Occipital lobe (tissue), 2 donors: ENCODE measurements around the gene CPVL. TPM values are rescaled to one million over a fixed set of nuclear protein-coding genes. Genes with fewer than 3 reads are reported as not detected.

Experiments used
- DNase-seq: peaks from one replicate; lab custom pipeline; 2025; lab: John Stamatoyannopoulos, UW
- total RNA-seq: library from RNA; depleted of rRNA; stranded (reverse); fragments of >200 nt; gene quantifications from one replicate; pipeline ENCODE4 v1.2.3, GENCODE V29; 2014

CPVL gene
- total RNA-seq, 1 donor from 2014 or later, result 69.9 TPM

DNA sequence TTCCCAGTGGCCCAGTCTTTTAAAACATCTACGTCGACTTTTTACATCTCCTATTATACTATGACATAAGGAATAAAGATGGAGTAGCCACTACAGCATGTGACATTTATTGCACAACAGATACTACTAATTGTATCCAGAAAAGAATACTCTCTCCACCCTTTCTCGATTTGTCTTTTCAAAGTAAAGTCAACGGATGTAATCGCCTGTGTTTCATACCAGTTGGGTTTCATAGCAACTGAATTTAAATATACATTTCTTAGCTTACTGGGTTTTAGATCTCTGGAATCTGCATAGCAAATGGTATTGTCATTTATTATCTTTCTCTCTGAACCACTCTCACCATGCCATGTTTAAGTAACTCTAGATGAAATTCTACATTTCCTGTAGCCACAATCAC lies 101.8 kb downstream of the CPVL start:
- no peak for DNase-seq

DNA sequence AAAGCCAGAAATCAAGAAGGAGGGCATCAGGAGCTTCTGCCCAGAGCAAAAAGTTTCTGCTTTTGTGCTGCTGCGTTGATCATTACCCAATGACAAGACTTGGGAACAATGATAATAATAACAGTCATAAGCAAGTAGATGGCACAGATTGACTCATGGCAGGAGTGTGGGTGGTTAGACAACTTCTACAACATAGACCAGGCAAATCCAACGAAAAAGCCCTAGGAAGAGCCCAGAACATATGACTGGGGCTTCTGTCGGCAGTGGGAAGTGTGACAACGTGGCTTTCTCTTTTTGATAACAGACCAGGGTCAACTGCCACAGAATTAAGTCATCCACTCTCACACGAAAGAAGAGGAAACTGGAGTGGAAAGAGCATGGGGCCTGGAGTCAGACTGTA lies 102.8 kb downstream of the CPVL start:
- DNase-seq, result no peak

DNA sequence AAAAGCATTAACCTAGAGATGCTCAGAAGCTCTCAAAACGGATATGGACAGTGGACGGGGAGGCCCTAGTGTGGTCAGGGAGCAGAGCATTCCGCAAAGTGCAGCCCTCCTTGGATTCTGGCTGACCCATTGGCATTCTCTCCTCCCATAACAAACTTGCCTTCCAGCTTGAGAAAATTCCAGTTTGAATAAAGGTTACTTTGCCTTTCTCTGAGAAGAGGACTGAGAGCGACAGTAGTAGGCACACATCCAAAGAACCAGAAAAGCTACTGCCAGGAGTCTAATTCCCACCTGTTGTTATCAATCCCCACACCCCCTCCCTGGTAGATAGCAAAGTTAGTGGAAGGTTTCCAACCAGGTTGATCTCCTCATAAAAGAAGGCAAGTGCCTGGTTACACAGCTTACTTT lies 103.5 kb downstream of the CPVL start:
- DNase-seq, result no peak

DNA sequence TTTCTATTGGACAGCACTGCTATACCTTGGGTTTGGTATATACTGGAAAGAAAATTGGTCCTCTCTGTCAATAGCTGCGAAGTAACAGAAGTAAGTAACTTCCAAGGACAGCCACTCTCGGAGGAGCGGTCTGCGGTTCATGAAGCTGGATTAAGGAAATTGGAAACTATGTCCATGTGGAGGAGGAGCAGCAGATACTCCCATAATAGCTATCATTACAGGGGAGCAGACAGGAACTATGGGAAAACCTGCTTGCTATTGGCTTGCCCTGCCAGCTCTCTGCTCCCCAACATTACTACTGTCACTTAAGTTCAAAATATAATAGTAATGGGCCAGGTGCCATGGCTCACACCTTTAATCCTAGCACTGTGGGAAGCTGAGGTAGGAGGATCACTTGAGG lies 104.3 kb downstream of the CPVL start:
- DNase-seq, result no peak

DNA sequence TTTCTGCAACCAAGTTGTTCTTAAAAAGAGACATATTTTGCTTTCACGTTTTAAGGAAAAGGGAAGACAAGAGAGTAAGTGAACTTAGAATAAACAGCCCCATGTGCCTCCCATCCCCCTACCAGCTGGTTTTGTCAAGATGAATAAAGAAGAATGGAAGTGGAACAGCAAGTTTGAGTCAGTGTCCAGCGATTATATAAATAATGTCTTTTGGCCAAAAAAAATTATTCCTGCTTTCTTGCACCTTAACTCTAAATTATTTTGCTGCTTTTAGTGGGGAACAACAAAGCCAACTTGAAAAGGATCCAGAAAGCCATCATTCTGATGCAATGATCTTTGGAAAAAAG lies 105.8 kb downstream of the CPVL start:
- DNase-seq, result no peak

DNA sequence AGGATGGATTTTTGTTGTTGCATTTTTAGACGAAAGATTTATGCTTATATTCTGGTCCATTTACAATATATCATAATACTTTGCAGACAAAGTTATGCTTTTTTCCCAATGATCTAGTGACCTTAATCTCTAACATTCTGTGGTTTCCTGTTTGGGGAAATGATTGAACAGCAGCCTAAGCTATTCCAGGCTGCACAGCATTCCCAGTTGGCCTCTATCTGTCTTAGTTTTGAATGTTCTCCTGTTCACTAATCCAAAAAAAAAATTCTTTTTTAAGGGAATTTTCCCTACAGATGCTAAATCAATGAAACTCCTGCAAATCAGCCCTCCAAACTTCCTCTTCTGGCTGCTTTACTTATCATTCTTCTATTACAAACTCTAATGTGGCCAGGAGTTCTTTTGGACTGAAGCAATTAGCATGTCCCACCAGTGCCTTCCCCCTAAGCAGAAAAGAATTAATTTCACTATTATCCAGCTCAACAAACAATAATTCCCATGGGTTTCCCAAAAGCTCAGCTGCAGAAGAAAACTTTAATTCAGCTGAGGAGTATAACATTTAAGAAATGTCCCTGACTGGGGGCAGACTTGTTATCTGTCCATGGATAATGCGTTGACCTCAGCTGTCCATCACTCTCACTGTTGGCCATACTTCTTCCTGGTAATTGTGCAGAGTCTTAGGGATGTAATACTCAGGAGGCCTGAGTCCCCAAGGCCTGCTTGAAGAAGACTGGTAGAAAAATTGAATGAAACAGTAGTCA lies 106.3 kb downstream of the CPVL start:
- DNase-seq, result no peak

DNA sequence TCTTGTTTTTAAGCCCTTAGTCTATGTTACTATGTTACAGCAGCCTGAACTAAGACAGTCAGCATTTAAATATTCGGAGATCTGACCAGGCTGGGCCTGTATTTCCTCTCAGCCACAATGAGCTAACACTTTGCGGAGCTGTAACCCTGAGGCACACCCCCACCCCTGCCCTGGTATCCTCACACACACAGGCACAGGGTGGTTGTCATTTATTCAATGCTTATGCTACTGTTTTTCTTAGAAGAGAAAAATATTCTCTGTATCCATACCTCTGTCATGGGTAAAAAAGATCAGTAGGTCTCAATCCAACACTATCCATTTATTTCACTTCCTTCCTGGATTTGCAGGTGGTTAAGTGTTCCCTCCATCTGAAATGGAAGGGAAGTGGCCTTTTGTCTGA lies 107.9 kb downstream of the CPVL start:
- DNase-seq, result no peak

DNA sequence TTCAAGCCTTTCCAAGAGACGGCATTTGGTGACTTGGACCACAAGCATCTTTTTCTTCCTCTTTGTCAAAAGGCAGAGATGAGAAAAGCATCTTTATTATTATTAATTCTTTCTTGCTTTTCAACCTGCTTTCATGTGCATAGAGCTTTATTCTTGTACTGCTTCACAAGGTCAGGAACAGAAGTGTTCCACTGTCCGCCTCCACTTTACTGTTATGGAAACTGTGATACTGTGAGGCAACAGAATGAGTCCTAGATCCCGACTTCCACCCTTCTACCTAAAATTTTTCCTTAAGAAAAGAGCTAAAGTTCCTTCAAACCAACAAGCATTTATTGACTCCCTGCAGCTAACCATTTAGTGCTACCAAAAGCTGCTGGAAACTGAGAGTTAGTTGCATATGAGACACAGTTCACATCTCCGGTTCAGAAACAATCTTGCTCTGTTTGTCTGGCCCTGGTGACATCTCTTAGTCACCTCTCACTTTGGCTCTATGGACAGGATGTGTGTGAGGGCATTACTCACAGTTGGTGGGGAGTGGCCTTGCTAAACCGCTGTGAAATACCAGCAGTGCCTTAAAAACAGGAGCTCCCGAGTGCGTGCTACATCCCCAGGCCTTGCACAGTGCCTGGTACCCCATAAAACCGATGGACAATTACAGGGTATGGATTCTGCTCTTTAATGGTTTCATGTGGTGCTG lies 111.1 kb downstream of the CPVL start:
- DNase-seq, result no peak

DNA sequence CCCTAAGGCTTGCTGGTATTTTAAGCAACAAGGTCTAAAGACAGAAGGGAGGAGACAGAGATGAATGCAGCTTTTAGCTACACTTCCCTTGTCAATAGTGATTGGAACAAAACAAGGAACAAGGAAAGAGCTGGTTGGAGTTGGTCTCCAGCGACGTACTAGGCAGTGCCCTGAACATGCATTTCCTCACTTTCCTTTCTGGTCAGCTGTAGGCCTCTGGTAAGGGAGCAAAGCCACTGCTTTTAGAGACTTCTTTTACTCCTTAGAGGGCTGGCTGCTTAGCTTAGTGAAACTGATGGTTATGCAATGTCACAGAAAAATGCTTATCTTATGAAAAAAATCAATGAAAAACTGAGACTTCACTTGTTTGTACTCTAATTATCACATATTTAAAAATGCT lies 112.8 kb downstream of the CPVL start:
- DNase-seq, result no peak

DNA sequence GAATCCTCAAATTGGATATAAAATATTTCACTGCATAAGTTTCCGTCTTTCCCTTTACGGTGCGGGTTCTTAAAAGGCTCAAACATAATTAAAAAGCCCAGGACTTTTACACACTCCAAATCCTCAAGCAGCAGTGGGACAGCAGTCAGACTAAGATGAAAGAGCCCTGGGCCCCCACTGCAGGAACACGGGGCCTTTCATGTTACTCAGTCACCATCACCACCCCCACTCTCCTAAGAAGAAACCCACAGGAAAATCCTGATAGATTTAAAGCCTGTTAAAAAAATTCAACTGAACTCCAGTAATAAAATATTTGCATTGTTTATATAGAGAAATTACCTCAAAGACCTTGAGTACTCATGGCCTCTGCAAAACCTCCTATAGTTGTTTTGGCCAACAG lies 114.2 kb downstream of the CPVL start:
- DNase-seq, result no peak

DNA sequence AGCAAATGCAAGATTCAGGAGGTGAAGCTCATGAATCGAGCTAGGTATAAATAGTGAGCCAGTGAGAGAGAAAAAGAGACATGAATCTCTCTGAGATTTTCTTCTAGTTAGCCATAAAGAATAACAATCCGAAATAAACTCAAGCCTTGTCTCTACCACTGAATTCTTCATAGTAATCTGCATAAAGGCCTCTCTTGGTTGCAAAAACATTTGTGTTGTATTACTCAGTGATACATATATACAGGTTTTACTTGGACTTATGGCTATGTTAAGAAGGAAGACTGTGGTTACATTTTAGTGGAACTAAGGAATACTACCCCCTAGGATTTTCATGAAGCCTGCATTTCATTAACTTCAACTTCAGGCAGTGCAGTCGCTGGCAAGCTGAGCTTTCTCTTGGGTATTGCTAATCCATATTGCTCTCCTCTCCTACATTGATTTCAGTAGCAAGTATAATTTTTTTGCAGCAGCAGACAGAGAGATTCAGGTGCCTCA lies 115.5 kb downstream of the CPVL start:
- no peak for DNase-seq

DNA sequence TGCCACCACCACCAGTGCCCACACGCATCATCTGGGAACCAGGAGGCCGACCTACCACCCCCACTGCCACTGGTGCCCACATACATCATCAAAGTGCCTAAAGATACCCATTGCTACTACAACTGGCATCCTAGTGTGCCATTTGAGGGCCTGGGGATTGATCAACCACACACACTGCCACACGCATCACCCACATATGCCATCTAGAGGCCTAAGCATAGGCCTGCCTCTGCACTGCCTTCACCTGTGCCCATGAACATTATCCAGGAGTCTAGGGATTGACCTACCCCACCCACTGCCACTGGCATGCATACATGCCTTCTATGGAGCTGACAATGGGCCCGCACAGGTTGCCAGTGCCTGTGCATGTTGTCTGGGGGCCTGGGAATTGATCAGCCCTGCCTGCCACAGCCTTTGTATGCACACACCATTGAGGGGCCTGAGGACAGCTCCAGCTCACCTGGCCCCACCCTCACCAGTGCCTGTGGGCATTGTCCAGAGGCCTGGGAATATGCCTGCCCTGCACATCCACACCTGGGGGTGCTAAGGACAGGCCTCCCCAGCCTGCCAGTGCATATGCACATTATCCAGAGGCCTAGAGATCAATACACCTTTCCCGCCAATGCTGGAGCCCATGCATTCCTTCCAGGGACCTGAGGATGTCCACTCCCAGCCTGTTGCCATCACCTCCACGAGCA lies 123.9 kb downstream of the CPVL start:
- no peak for DNase-seq

DNA sequence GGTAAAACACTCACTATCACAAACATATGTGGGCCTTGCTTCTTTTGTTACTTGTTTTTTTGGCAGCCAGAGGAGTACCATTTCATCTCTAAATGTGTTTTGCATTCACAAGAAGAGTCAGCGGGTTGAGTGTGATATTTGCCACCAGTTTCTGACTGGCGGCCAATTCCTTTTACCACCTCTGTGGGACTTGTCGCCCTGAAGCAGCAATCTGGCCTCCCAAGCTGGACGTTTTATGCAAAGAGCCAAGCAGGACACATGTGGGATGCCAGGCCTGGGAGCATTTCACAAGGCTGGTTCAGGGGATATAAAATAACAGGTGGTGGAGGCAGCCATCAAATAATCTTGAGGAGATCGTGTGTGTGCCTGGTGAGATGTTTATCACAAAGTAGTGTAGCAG lies 126.4 kb downstream of the CPVL start:
- DNase-seq, result peak; percentile 44

DNA sequence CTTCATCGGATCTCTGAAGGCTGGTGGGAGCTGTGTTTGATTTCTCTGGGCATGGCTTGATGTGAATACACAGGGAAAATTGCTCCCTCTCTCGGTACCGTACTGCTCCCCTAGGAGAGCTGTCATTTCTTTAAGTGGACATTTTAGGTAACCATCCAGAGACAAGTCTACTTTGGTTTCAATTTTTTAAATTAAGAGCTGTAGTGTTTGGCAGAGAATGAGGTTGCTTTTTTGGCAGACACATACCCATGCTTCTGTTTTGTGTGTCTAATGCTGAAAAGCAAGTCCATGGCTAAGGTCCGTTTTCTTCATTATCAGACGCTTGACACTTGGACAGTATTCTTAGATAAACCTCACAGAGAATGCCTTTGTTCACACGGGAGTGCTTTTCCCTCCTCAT lies 127.0 kb downstream of the CPVL start:
- no peak for DNase-seq

DNA sequence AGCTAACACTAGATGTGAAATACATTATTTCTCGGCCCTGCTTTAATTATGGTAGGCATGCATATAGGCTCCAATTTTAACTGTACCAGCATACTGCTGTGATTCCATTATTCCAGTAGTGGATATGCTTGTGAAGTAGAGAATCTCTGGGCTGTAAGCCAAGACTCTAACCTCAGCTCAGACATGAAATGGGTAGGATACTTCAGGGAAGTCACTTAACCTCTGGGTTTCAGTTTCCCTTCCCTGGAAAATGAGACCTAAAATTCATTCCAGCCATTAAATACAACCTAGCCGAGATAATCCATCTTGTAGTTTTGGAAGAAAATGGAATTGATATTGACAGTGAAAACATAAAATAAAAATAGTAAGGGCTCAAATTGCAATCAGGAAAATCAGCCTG lies 128.6 kb downstream of the CPVL start:
- no peak for DNase-seq

DNA sequence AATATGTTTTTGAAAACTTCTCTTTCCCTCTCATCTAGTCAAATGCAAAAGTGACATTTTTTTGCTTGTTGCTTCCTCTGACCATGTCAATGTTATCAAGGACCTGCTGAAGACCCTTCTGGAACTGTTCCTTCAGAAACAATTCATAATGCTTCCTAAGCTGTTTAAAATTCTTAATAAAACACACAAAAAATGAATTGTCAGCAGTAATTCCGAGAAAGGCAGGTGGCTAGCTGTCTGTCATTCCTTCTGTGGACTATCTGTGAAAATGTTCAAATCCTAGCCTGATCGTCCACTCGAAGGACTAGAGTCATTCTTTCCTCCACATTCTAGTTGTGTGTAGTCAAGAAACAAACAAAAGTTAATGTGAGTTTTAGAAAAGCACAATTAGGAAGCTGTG lies 131.6 kb downstream of the CPVL start:
- no peak for DNase-seq

DNA sequence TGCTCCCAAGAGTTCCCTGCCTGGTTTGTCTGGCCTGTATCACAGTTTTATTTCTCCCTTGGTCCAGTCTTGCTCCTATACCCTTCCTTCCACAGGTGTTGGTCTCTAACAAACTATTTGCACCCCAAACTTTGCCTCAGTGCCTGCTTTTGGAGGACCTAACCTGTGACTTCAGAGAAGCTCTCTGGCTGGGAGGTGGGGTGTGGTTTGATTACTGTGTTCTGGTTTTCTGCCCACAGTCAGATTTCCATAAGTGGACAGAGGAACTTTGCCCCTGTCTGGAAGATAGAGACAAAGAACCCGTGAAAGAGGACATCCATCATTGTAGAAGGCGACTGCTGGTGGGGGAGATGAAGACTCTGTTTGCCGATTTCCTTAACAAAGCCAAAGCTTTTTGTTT lies 132.4 kb downstream of the CPVL start:
- no peak for DNase-seq

DNA sequence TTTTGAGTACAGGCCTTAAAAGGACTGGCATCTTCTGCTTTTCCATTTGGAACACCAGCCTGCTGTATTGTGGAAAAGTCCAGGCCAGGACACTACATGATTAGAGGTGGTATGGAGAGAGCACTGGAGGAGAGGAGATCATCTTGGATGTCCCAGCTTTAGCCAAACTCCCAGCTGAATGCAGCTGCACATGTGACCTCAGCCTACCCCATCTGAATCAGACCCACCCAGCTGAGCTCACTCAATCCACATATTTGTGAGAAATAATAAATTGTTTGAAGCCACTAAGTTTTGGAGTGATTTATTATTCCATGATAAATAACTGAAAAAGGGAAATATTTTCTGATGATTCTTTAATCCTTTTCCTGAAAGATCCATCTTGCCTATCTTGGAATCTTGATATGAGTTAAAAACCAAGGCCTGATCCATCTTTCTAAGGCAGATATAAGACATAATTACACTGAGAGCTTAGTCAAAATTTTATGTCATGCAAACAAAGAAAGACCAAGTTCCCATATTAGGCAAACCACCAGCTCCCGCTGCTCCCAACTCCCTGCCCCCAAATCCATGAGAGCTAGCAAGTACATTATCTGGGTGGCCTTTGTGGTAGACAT lies 133.1 kb downstream of the CPVL start:
- DNase-seq, result no peak

DNA sequence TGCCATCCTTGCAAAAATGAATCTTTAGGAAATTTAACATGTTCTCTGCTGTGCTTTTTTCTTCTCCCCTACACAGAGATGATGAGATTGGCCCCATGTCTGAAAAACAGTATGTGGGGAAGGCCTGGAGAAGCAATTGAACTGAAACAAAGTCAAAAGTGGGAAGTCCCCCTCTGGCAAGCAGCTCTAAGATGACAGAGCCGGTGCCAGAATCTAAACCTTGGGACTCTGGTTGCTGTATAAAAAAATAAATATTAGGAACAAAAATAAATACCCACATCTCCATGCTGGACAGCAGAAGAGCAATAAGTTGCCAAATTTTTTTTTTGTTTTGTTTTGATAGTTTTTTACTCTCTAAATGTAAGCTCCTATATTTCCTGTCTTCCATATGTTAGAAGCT lies 136.4 kb downstream of the CPVL start:
- DNase-seq, result no peak

DNA sequence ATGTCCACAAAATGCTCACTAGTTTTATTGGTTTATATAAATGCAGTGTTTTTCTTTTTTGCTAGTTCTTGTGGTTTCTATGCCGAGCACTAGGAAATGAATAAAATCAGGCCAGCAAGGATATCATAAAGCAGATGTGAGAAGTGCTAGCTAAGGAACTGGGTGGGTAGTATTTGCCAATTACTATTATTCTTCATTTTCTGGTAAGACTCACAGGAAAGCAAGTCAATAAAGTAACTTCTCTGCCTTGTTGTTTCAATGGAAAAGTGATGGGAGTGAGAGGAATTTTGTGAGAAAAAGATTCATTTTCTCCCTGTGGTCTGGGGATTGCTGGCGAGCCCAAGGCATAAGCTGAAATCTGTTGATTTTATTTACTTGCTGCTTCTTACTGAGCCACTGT lies 137.7 kb downstream of the CPVL start:
- no peak for DNase-seq

DNA sequence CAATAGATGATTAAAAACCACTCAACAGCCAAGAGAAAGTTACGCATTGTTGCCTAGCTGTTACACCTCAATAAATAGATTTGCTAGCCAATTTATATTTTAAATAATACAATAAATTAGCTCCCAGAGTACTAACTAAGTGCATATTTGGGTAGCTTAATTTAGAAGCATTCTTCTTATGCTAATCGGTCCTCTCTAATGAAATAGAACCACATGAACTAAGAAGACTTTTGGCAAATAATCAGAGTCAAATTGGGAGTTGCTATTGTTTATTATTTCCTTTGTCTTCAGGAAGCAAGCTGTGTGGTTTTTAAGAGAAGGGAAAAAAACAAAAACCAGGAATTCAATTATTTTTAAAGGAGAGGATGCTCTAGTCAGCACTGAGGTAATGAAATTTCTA lies 139.2 kb downstream of the CPVL start:
- no peak for DNase-seq

DNA sequence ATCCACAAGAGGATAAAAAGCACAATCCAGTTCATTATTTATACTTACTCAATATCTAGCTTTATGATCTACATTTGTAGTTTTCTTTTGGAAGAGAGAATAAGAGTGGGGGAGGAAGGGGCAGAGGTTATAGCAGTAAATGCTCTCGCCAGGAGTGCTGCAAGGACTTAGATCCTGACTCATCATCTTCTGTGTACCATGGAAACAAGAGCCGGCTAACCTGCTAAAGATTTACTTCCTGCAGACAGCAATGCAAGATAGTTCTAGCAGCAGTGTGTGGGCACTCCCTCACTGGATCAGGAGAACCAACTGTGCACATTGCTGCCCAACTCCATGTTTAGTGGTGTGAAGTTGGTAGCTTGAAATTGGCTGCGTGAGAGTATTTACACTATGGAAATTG lies 140.5 kb downstream of the CPVL start:
- no peak for DNase-seq
